NCI-H1105 treated with DMSO at 0.1 percent for 48 hours (cell line): ENCODE measurements around the gene SYN1.
"Not testable (repeated sequence)": the region's sequence is repeated elsewhere in the genome, so short reads cannot be mapped to it uniquely, and the experiment has no call there.

Experiments
- DNase-seq: peaks from one replicate; lab custom pipeline; 2025; lab: John Stamatoyannopoulos, UW

The SYN1 gene

GRCh38 chrX:47619486-47620302 lies at the start of gene SYN1:
SYN1 (minus strand) TSS chrX:47619857; CDS start chrX:47619728, 129 bp downstream.
- peak; percentile 71 for DNase-seq

GRCh38 chrX:47665797-47666196 lies 46.1 kb upstream of the SYN1 start:
- DNase-seq = not testable (repeated sequence)

- DNase-seq = no peak
These were observed 45.1 kb upstream of the SYN1 start for GRCh38 chrX:47664737-47665136.

GRCh38 chrX:47662144-47662657 lies 42.5 kb upstream of the SYN1 start:
- DNase-seq = no peak

- DNase-seq = no peak
These were observed 41.9 kb upstream of the SYN1 start for GRCh38 chrX:47661539-47661938.

GRCh38 chrX:47659421-47659726 lies 39.7 kb upstream of the SYN1 start:
- no peak for DNase-seq

- DNase-seq = peak; percentile 89
These were observed 39.2 kb upstream of the SYN1 start, which contains the start of gene UXT for GRCh38 chrX:47658684-47659420. UXT (minus strand) TSS chrX:47659180; CDS start chrX:47658927, 253 bp downstream.

GRCh38 chrX:47658301-47658683 lies 38.6 kb upstream of the SYN1 start:
- DNase-seq = no peak

- DNase-seq = peak; percentile 59
These were observed 31.6 kb upstream of the SYN1 start for GRCh38 chrX:47651043-47651905.

- peak; percentile 94 for DNase-seq
These were observed 30.7 kb upstream of the SYN1 start, which contains the start of gene ELK1 for GRCh38 chrX:47650164-47651042. ELK1 (minus strand) TSS chrX:47650563; CDS start chrX:47641441, 9,122 bp downstream.

- no peak for DNase-seq
These were observed 30.1 kb upstream of the SYN1 start for GRCh38 chrX:47649781-47650163.

- DNase-seq = no peak
These were observed 29.6 kb upstream of the SYN1 start for GRCh38 chrX:47649271-47649670.

- DNase-seq = no peak
These were observed 28.7 kb upstream of the SYN1 start for GRCh38 chrX:47648376-47648775.

- no peak for DNase-seq
These were observed 27.0 kb upstream of the SYN1 start for GRCh38 chrX:47646636-47647035.

GRCh38 chrX:47645530-47645929 lies 25.9 kb upstream of the SYN1 start:
- no peak for DNase-seq

- no peak for DNase-seq
These were observed 25.0 kb upstream of the SYN1 start for GRCh38 chrX:47644557-47645091.

GRCh38 chrX:47643926-47644325 lies 24.3 kb upstream of the SYN1 start:
- DNase-seq = no peak

- no peak for DNase-seq
These were observed 19.2 kb upstream of the SYN1 start for GRCh38 chrX:47638816-47639215.

- no peak for DNase-seq
These were observed 18.0 kb upstream of the SYN1 start for GRCh38 chrX:47637546-47638195.

GRCh38 chrX:47634871-47635575 lies 15.4 kb upstream of the SYN1 start:
- no peak for DNase-seq
